Activated CD4-positive, alpha-beta memory T cell treated with anti-CD3 and anti-CD28 coated beads, Interleukin-2, amount 10 ng/mL, durations not matched to agents 7 days and 5 days (primary cell): Measurements from ENCODE around the gene PPM1G. TPM values are rescaled to one million over a fixed set of nuclear protein-coding genes. Genes with fewer than 3 reads are reported as not detected.
"Not testable (repeated sequence)": the region's sequence is repeated elsewhere in the genome, so short reads cannot be mapped to it uniquely, and the experiment has no call there.

Experiments used
- CTCF ChIA-PET: fragments of 350-600 bp; sonication (Branson Sonifier 250); formaldehyde crosslinking; loops from one replicate; lab custom pipeline; 2021; ENCODE audit warnings: antibody characterized with exemption, inconsistent platforms; lab: Charles Lee
- POLR2A ChIA-PET: fragments of 350-600 bp; sonication (Branson Sonifier 250); formaldehyde crosslinking; loops from one replicate; lab custom pipeline; 2021; ENCODE audit warnings: antibody characterized with exemption; lab: Charles Lee
- DNase-seq: peaks from one replicate; pipeline ENCODE4 v3.0.0-alpha.2; 2020
- H3K27ac Mint-ChIP-seq: one replicate; pipeline ENCODE4 v1.8.0; 2021; ENCODE audit warnings: mild to moderate bottlenecking, mixed read lengths
- H3K27me3 Mint-ChIP-seq: one replicate; pipeline ENCODE4 v1.8.0; 2021; ENCODE audit warnings: mixed read lengths
- H3K36me3 Mint-ChIP-seq: one replicate; pipeline ENCODE4 v1.8.0; 2021; ENCODE audit warnings: low read depth, mixed read lengths
- H3K4me1 Mint-ChIP-seq: one replicate; pipeline ENCODE4 v1.8.0; 2021; ENCODE audit warnings: mixed read lengths
- H3K4me3 Mint-ChIP-seq: one replicate; pipeline ENCODE4 v1.8.0; 2021; ENCODE audit warnings: mild to moderate bottlenecking, mixed read lengths
- H3K9me3 Mint-ChIP-seq: one replicate; pipeline ENCODE4 v1.8.0; 2021; ENCODE audit warnings: mixed read lengths
- total RNA-seq, 2 experiments: library from RNA; stranded (reverse); gene quantifications; one replicate each; pipeline ENCODE4 v1.2.3, GENCODE V29; 2021

The PPM1G gene
- total RNA-seq, 2 experiments from 2014 or later, result 119 to 122 TPM

DNA sequence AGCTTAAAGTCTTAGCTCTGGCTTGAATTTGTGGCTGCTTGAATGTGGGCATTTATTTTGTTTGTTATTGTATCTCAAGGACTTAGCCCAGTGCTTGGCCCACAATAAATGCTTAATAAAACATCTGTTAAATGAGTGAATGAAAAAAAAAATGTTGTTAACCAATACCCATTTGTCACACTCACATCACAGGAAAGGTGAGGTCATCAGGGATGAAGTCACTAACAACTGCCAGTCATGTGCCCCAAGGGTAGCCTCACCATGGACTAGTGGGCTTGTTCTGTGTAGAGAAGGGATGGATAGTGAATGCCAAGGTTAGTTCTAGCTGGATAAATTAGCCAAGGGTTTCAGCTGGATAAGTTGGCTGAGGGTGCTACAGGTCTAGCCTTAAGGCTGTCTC, 22.0 kb upstream of the PPM1G start:
- Mint-ChIP-seq H3K4me3 (peak overlapping the region; percentile 60), H3K4me1 (peaks cover 28% of the 10 kb centered on the region), H3K36me3 (peaks cover 43% of the 10 kb centered on the region), H3K9me3 (no peaks in the 10 kb centered on the region), H3K27me3 (no peaks in the 10 kb centered on the region), H3K27ac (peak overlapping the region; percentile 91)
- peak; percentile 51 for DNase-seq
- POLR2A ChIA-PET, result interaction anchor here (1.0 to 10.1 kb wide), 10 partner anchors 10 to 250 kb away, joined by 3 to 155 read pairs (median 6); partner anchors contain the start of genes CCDC121, EIF2B4, GPN1 and MPV17
- CTCF ChIA-PET, result interaction anchor here (0.9 to 5.4 kb wide), 9 partner anchors 10 to 252 kb away, joined by 3 to 36 read pairs (median 4); partner anchors contain the start of genes EIF2B4 and PPM1G

DNA sequence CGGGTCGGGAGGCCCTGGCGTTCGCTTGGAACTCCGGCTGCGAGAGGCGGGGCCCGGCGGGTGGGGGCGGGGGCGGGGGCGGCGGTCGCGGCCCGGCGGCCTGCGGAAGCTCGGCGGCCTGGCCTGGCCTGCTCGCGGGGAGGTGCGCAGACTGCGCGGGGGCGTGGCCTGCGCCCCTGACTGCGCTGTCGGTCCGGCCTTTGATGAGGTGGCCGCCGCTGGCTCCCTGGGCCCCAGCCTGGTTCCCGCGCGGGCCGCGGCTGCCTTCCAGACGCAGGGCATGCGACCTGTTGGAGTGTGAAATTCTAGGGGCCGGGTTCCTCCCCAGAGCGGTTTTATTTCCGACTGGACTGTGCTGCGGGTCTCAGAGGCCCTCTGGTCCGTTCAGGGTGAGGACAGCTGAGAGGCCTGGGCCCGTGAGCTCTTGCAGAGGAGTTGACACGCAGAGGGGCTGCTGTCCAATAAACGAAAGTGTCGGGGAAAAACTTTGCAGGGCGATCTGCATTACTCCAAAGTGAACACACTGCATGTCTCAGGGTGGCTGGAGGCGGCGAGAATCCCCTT, 19.7 kb upstream of the PPM1G start:
- Mint-ChIP-seq H3K27ac (peak overlapping the region; percentile 91), H3K4me1 (peaks cover 30% of the 10 kb centered on the region), H3K9me3 (no peaks in the 10 kb centered on the region), H3K4me3 (peak overlapping the region; percentile 98), H3K36me3 (peaks cover 19% of the 10 kb centered on the region), H3K27me3 (no peaks in the 10 kb centered on the region)
- DNase-seq, result peak; percentile 83
- CTCF ChIA-PET, result interaction anchor here (1.0 to 5.4 kb wide), 8 partner anchors 20 to 259 kb away, joined by 3 to 36 read pairs (median 6); partner anchors contain the start of genes EIF2B4 and PPM1G
- POLR2A ChIA-PET, result interaction anchor here (0.7 to 10.1 kb wide), 31 partner anchors 9 to 1323 kb away, joined by 3 to 155 read pairs (median 5); partner anchors contain the start of genes AGBL5, CAD, CCDC121 and EIF2B4

DNA sequence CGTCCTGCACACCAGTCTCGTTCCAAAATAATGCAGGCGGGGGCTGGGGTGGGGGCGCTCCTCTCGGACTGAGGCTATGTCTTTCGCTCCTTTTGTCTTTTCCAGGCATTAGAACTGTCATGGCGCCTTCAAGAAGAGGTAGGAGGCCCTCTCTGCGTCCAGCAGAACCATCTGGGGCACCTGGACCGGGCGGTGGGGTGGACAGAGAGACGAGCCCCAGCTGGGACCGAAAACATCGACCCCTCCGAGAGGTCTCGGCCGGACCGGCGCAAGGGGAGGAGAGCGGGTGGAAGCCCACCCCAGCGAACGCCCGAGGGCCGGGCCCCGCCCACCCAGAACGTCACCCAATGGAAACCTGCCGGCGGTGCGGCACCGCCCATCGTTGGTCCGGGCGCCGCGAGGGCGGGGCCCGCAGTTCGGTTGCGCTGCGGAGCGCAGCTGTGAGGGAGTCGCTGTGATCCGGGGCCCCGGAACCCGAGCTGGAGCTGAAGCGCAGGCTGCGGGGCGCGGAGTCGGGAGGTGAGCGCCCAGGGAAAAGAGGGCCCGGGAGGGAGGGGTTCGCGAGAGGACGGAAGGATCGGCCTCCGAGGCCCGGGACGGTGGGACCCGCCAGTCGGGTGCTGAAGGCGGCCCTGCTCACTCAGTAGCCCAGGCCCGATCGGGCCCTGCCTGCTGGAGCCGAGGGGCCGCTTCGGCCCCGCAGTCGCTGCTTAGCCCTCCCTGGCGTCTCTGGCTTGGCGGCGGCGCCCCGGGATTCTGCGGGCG, 19.0 kb upstream of the PPM1G start, which contains the start of gene NRBP1:
Gene NRBP1, plus strand, starts transcription at position 419 of the 765 bp plus-strand sequence. CDS start 4,643 bp downstream, outside the sequence.
- Mint-ChIP-seq H3K4me3 (peak within 1 kb of the TSS; percentile 98), H3K36me3 (peaks cover 13% of the 10 kb centered on the region), H3K27ac (peak within 1 kb of the TSS; percentile 92), H3K4me1 (peaks cover 26% of the 10 kb centered on the region), H3K9me3 (no peaks in the 10 kb centered on the region), H3K27me3 (no peaks in the 10 kb centered on the region)
- POLR2A ChIA-PET, result interaction anchor here (0.9 to 10.1 kb wide), 23 partner anchors 8 to 1323 kb away, joined by 3 to 155 read pairs (median 8); partner anchors contain the start of genes AGBL5, CAD, CCDC121 and EIF2B4
- peak; percentile 93 for DNase-seq
- CTCF ChIA-PET, result interaction anchor here (1.4 to 5.4 kb wide), 6 partner anchors 19 to 255 kb away, joined by 4 to 36 read pairs (median 12); partner anchors contain the start of genes EIF2B4 and PPM1G

GRCh38 chr2:27427863-27428212, 18.4 kb upstream of the PPM1G start:
- DNase-seq, result no peak
- Mint-ChIP-seq H3K27me3 (no peaks in the 10 kb centered on the region), H3K36me3 (peaks cover 8% of the 10 kb centered on the region), H3K9me3 (no peaks in the 10 kb centered on the region), H3K4me1 (peaks cover 26% of the 10 kb centered on the region), H3K27ac (peak overlapping the region; percentile 92), H3K4me3 (peak overlapping the region; percentile 98)
- CTCF ChIA-PET, result interaction anchor here (1.9 to 5.4 kb wide), 4 partner anchors 19 to 255 kb away, joined by 4 to 36 read pairs (median 26); partner anchors contain the start of genes EIF2B4 and PPM1G
- POLR2A ChIA-PET, result interaction anchor here (0.7 to 10.1 kb wide), 21 partner anchors 8 to 1324 kb away, joined by 3 to 155 read pairs (median 8); partner anchors contain the start of genes CAD, CCDC121, EIF2B4 and GPN1

GRCh38 chr2:27425039-27425438, 15.6 kb upstream of the PPM1G start:
- H3K36me3 Mint-ChIP-seq, H3K27ac Mint-ChIP-seq, H3K4me3 Mint-ChIP-seq, H3K9me3 Mint-ChIP-seq, CTCF ChIA-PET, H3K27me3 Mint-ChIP-seq, DNase-seq: not testable (repeated sequence)
- POLR2A ChIA-PET, result interaction anchor here (10.1 kb wide), 1 partner anchor 16 kb away, joined by 155 read pairs; the partner anchor contains the start of gene PPM1G
- peaks cover 14% of the 10 kb centered on the region for H3K4me1 Mint-ChIP-seq

GRCh38 chr2:27422958-27423357, 13.6 kb upstream of the PPM1G start:
- ChIA-PET POLR2A (interaction anchor here (10.1 kb wide), 1 partner anchor 14 kb away, joined by 155 read pairs; the partner anchor contains the start of gene PPM1G), CTCF (no interaction called here)
- no peak for DNase-seq
- H3K27ac Mint-ChIP-seq, result no peak overlapping the region
- H3K4me3 Mint-ChIP-seq, result no peak overlapping the region
- peaks cover 2% of the 10 kb centered on the region for H3K27me3 Mint-ChIP-seq
- H3K4me1 Mint-ChIP-seq, result peaks cover 7% of the 10 kb centered on the region
- H3K9me3 Mint-ChIP-seq, result no peaks in the 10 kb centered on the region
- no peaks in the 10 kb centered on the region for H3K36me3 Mint-ChIP-seq

GRCh38 chr2:27421660-27422250, 12.4 kb upstream of the PPM1G start:
- Mint-ChIP-seq H3K36me3 (no peaks in the 10 kb centered on the region), H3K27me3 (peaks cover 2% of the 10 kb centered on the region), H3K9me3 (no peaks in the 10 kb centered on the region), H3K4me1 (peaks cover 2% of the 10 kb centered on the region), H3K27ac (no peak overlapping the region), H3K4me3 (no peak overlapping the region)
- POLR2A ChIA-PET, result interaction anchor here (0.7 to 1.5 kb wide), 2 partner anchors 10 to 13 kb away, joined by 3 to 6 read pairs; partner anchors contain the start of gene PPM1G
- no peak for DNase-seq
- CTCF ChIA-PET, result interaction anchor here (1.7 kb wide), 1 partner anchor 9 kb away, joined by 4 read pairs; no protein-coding TSS in a partner anchor

GRCh38 chr2:27420996-27421395, 11.6 kb upstream of the PPM1G start:
- peaks cover 2% of the 10 kb centered on the region for H3K27me3 Mint-ChIP-seq
- H3K9me3 Mint-ChIP-seq, result no peaks in the 10 kb centered on the region
- no peaks in the 10 kb centered on the region for H3K36me3 Mint-ChIP-seq
- ChIA-PET CTCF (interaction anchor here (1.7 kb wide), 1 partner anchor 10 kb away, joined by 4 read pairs; no protein-coding TSS in a partner anchor), POLR2A (interaction anchor here (0.7 to 2.2 kb wide), 3 partner anchors 10 to 12 kb away, joined by 3 to 6 read pairs (median 6); partner anchors contain the start of gene PPM1G)
- H3K4me1 Mint-ChIP-seq, result no peaks in the 10 kb centered on the region
- no peak for DNase-seq
- H3K4me3 Mint-ChIP-seq, result no peak overlapping the region
- H3K27ac Mint-ChIP-seq, result no peak overlapping the region

GRCh38 chr2:27416151-27416550, 6.8 kb upstream of the PPM1G start:
- DNase-seq, result no peak
- Mint-ChIP-seq H3K9me3 (no peaks in the 10 kb centered on the region), H3K36me3 (peaks cover 2% of the 10 kb centered on the region), H3K4me3 (no peak overlapping the region), H3K4me1 (peaks cover 8% of the 10 kb centered on the region), H3K27ac (no peak overlapping the region), H3K27me3 (peaks cover 5% of the 10 kb centered on the region)
- CTCF ChIA-PET, result no interaction called here
- POLR2A ChIA-PET, result no interaction called here

GRCh38 chr2:27412419-27413152, 3.2 kb upstream of the PPM1G start:
- Mint-ChIP-seq H3K4me3 (no peak overlapping the region), H3K27ac (no peak overlapping the region), H3K9me3 (no peaks in the 10 kb centered on the region), H3K4me1 (peaks cover 23% of the 10 kb centered on the region), H3K27me3 (peaks cover 5% of the 10 kb centered on the region), H3K36me3 (peaks cover 11% of the 10 kb centered on the region)
- ChIA-PET POLR2A (no interaction called here), CTCF (no interaction called here)
- DNase-seq, result no peak

GRCh38 chr2:27408601-27409320, 630 bp downstream of the PPM1G start:
- H3K36me3 Mint-ChIP-seq, result peaks cover 35% of the 10 kb centered on the region
- peaks cover 4% of the 10 kb centered on the region for H3K27me3 Mint-ChIP-seq
- no peak for DNase-seq
- ChIA-PET CTCF (interaction anchor here (0.8 to 4.3 kb wide), 7 partner anchors 10 to 275 kb away, joined by 3 to 33 read pairs (median 6); partner anchors contain the start of gene NRBP1), POLR2A (interaction anchor here (0.7 to 6.3 kb wide), 15 partner anchors 8 to 328 kb away, joined by 3 to 155 read pairs (median 9); partner anchors contain the start of genes CCDC121, EIF2B4, GPN1 and IFT172)
- peaks cover 50% of the 10 kb centered on the region for H3K4me1 Mint-ChIP-seq
- no peaks in the 10 kb centered on the region for H3K9me3 Mint-ChIP-seq
- peak overlapping the region; percentile 82 for H3K4me3 Mint-ChIP-seq
- peak overlapping the region; percentile 74 for H3K27ac Mint-ChIP-seq
